Measurements from ENCODE around the gene USH1C.

USH1C gene

GRCh38 chr11:17500673-17501072 is 43.5 kb downstream of the USH1C start:
- no peak for DNase-seq

- no peak for DNase-seq
Measured at GRCh38 chr11:17498475-17498874, 45.7 kb downstream of the USH1C start.

GRCh38 chr11:17498058-17498457 is 46.2 kb downstream of the USH1C start:
- DNase-seq, result no peak

DNA sequence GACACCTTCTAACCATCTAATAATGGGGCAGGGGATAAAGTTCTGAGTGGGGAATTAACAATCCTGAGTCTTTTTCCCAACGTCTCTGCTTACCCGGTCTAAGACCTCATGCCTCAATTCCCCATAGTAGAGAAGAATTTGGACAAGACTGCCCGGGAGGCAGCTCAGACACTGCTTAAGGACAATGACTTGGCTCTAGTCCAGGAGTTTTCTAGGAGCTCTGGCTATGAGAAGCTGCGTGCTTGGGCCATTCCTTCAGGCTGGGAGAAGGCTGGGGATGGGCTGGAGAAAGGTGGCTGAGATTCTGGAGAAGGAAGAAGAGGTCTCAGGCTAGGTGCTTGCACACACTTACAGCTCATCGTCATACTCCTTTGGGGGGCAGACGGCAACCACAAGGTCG is 47.8 kb downstream of the USH1C start:
- no peak for DNase-seq

DNA sequence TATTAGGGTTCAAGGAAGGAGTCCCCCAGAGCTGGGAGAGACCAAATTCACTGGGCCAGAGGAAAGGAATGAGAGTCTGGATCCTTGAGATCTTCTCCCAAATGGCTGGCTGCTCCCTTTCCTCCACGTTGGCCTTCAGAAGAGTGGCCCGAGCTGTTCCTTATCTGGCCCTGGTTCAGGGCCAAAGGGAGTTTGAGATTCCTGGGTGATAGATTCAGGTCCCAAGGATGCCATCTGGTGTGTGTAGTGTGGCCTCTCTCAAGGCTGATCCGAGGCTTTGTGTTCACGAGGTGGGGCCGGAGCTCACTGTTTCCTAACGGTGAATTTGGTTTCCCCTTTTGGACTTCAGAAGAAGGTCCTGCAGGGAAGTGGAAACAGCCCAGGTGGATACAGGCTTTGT is 50.2 kb downstream of the USH1C start:
- DNase-seq, result no peak

DNA sequence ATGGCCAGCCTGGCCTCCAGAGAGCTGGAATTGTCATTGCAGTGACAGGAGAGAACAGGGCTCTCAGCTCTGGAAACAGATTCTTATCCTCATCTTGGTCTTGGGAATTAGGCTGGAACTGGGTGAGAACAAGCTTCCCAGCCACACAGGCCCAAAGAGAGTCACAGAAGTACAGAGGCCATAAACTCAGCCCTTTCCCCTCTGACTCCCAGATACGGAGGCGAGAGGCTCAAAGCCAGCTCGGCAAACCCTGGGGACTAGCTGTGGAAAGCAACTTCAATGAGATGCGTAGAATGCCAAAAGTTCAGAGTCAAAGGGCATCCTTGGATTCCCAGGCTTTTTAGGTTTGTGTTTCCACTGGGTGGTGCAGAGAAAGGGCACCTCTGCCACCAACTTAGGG is 53.3 kb downstream of the USH1C start:
- no peak for DNase-seq

GRCh38 chr11:17490232-17490631 is 54.0 kb downstream of the USH1C start:
- DNase-seq, result no peak

GRCh38 chr11:17489751-17490150 is 54.5 kb downstream of the USH1C start:
- DNase-seq, result no peak

GRCh38 chr11:17488563-17488962 is 55.7 kb downstream of the USH1C start:
- DNase-seq, result no peak

GRCh38 chr11:17486646-17487045 is 57.6 kb downstream of the USH1C start:
- DNase-seq, result no peak

DNA sequence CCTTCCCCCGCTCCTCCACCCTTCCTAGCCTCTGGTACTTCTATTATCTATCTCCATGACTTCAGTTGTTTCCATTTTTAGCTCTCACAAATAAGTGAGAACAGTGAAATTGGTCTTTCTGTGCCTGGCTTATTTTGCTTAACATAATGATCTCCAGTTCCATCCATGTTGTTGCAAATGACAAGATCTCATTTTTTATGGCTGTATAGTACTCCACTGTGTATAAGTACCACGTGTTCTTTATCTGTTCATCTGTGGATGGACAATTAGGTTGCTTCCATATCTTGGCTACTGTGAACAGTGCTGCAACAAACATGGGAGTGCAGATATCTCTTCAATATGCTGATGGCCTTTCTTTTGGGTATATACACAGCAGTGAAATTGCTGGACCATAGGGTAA is 60.7 kb downstream of the USH1C start:
- DNase-seq, result no peak

- DNase-seq, result no peak
Measured at GRCh38 chr11:17481905-17482304, 62.3 kb downstream of the USH1C start.

- no peak for DNase-seq
Measured at GRCh38 chr11:17479284-17480214, 64.7 kb downstream of the USH1C start.

DNA sequence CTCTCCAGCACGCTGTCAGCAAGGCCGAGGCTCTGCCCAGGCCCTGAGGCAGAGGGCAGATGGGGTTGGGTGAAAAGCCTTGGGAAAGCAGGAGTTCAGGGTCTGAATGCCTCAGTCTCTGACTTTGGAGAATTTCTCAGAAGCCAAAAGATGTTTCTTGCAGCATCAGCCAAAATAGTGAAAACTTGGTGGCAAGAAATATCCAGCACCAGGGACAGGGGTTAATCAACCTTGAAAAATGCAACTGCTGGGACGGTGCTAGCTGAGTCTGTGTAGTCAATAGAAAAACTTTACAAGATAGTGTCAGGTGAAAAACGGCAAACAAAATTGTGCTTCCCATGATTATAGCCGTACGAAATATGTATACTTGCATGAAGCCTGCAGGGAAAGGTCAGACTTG is 66.1 kb downstream of the USH1C start:
- no peak for DNase-seq

GRCh38 chr11:17477361-17477760 is 66.9 kb downstream of the USH1C start:
- DNase-seq, result no peak

DNA sequence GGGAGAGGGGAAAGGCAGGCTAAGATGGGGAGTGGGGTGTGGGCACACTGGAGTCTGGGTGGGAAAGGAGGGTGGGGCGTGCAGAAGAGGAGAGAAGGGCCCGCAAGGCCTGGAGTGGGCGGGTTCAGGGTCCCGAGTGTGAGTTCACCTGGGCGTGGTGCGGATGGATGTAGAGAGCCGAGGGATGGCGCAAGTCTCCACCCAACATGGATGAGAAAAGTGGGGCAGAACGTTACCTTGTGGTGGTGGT is 67.2 kb downstream of the USH1C start:
- DNase-seq, result no peak

- no peak for DNase-seq
Measured at GRCh38 chr11:17476317-17477083, 67.7 kb downstream of the USH1C start, which contains the start of gene ABCC8. Gene ABCC8 (minus strand): TSS chr11:17476845. CDS start chr11:17476776, 69 bp downstream.

GRCh38 chr11:17475666-17476316 is 68.4 kb downstream of the USH1C start:
- DNase-seq, result no peak

DNA sequence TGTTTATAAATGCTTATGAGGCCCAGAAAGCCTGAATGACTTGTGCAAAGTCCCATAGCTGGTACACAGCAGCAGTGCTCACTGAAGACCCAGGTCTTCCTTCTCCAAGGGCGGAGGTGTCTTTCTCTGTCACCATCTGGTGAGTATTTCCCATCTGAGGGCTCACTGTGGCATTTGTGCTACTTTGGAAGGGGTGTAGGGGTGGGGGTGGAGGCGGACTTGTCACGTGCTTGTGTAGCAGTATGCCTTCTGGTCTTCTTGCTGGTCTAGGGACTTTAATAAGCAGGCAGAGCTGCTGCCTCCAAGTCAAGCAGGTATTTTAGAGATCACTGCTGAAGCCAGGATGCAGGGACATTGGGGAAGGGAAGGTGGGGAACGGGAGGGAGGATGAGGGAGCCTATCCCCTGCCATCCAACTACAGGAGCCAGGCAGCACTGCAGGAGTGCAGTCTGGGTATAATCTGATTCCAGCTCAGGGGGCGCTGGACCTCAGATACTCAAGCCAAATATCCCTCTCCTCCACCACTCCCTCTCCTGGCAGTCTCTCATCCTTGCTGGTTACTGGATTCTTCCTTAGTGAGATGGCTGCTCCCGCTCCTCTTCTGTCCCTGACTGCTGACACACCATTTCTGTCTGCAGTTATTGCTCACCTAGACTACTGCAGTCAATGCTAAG is 71.0 kb downstream of the USH1C start:
- no peak for DNase-seq

- DNase-seq, result no peak
Measured at GRCh38 chr11:17472467-17472866, 71.7 kb downstream of the USH1C start.

DNA sequence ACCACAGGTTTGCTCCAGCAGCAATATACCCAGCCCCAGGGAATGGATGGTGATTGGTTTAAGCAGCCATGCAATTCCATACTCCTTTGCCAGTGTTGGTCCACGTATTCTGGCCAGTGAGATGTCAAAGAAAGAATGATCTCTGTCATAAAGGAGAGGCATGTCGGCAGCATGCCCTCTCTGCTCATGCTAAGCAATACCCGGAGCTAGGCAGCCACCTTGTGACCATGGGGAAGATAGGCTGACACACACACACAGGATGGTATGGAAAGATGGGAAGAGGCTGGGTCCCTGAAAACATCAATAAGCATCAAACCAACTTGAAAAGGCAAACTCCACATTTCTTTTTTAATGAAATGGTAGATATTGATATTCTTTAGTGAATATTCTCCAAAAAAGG is 72.7 kb downstream of the USH1C start:
- no peak for DNase-seq

GRCh38 chr11:17469998-17470397 is 74.2 kb downstream of the USH1C start:
- no peak for DNase-seq

- no peak for DNase-seq
Measured at GRCh38 chr11:17468122-17468521, 76.1 kb downstream of the USH1C start.
